K562 (cell line): Measurements from ENCODE around the gene UIMC1. TPM values are rescaled to one million over a fixed set of nuclear protein-coding genes. Genes with fewer than 3 reads are reported as not detected.

Experiments
- ATAC-seq: fragments of 200-7000 bp; cut with Tn5 transposase; 3 replicates; pipeline ENCODE4 v1.9.1; 2020; ENCODE audit warnings: moderate library complexity
- BruUV-seq: library from RNA; stranded (reverse); fragments of 400-500 nt; replicated peaks from 2 replicates; lab custom pipeline; 2021; lab: Mats Ljungman, UMichigan
- CTCF ChIA-PET: fragments of 300-600 bp; formaldehyde crosslinking; extraction: SDS; loops from one replicate; lab custom pipeline; 2021; ENCODE audit warnings: low intra/inter-chr PET ratio; lab: Yijun Ruan, JAX
- POLR2A ChIA-PET: fragments of 300-600, 350-650 bp; sonication (Branson Sonifier 250); formaldehyde crosslinking; extraction: SDS; loops from one replicate; lab custom pipeline; 2021; ENCODE audit warnings: antibody characterized with exemption, inconsistent platforms; lab: Yijun Ruan, JAX
- DNase-seq, 4 experiments: peaks; one replicate each; pipeline versions ENCODE4 v3.0.0 to v3.0.0-alpha.2; 2011 to 2018; ENCODE audit warnings: low spot score in 3 of 4, mixed read lengths in 3 of 4; ENCODE audit errors: extremely low read depth in 1 of 4
- FAIRE-seq: peaks from 2 replicates; lab custom pipeline; 2011; peaks lifted over from hg19 to GRCh38; lab: Jason Lieb, UNC
- H2AFZ ChIP-seq: 2 replicates; pipeline ENCODE4 v1.6.0; 2011; ENCODE audit warnings: low read depth, low read length, control low read depth, inconsistent platforms
- H3K27ac ChIP-seq: fragments of 200-600 bp; 3 replicates; pipeline ENCODE4 v1.8.0; 2011; ENCODE audit warnings: low read depth, mild to moderate bottlenecking, control low read depth, inconsistent platforms, low read length, moderate library complexity, mixed read lengths; ENCODE audit errors: extremely low read depth
- H3K27me3 ChIP-seq, 2 experiments: fragments of 300-600 bp in 1 of 2; 2 replicates in 1 of 2; 3 replicates in 1 of 2; pipeline versions ENCODE4 v1.6.0 to v1.8.0; 2011; ENCODE audit warnings: inconsistent platforms in 2 of 2, low read length in 2 of 2, mild to moderate bottlenecking in 1 of 2, mixed read lengths in 1 of 2, moderate library complexity in 1 of 2; ENCODE audit not compliant: control insufficient read depth in 2 of 2, insufficient read depth in 2 of 2
- H3K36me3 ChIP-seq: fragments of 300-600 bp; 3 replicates; pipeline ENCODE4 v1.8.0; 2011; ENCODE audit warnings: mild to moderate bottlenecking, low read length, inconsistent platforms; ENCODE audit not compliant: control insufficient read depth, insufficient read depth
- H3K4me1 ChIP-seq, 2 experiments: fragments of 200-600 bp in 1 of 2; replicated peaks in 1 of 2; 2 replicates in 1 of 2; 3 replicates in 1 of 2; pipeline versions ENCODE4 v1.5.1 to v1.8.0; 2011; ENCODE audit warnings: inconsistent platforms in 2 of 2, low read length in 2 of 2, mild to moderate bottlenecking in 1 of 2, mixed read lengths in 1 of 2, moderate library complexity in 1 of 2; ENCODE audit not compliant: control insufficient read depth in 2 of 2, insufficient read depth in 2 of 2
- H3K4me2 ChIP-seq: 2 replicates; pipeline ENCODE4 v1.6.1; 2011; ENCODE audit warnings: low read length, control low read depth, inconsistent platforms, mixed read lengths; ENCODE audit not compliant: insufficient read depth
- H3K4me3 ChIP-seq: fragments of 200-600 bp; sonication (generic), shearing (Covaris generic); 2 replicates; pipeline ENCODE4 v1.5.1; 2016; ENCODE audit warnings: control low read depth, inconsistent platforms
- H3K79me2 ChIP-seq: fragments of 200-600 bp; 3 replicates; pipeline ENCODE4 v1.8.0; 2011; ENCODE audit warnings: low read length, inconsistent platforms; ENCODE audit not compliant: control insufficient read depth, insufficient read depth
- H3K9ac ChIP-seq, 2 experiments: 2 replicates each; pipeline versions ENCODE4 v1.6.0 to v1.6.1; 2011; ENCODE audit warnings: low read depth in 2 of 2, low read length in 2 of 2, control low read depth in 1 of 2, inconsistent platforms in 1 of 2, mild to moderate bottlenecking in 1 of 2, mixed read lengths in 1 of 2; ENCODE audit not compliant: insufficient read depth in 1 of 2
- H3K9me1 ChIP-seq: one replicate; pipeline ENCODE4 v1.6.0; 2011; ENCODE audit warnings: inconsistent platforms, mild to moderate bottlenecking, low read length, moderate library complexity; ENCODE audit not compliant: control insufficient read depth, insufficient read depth
- H3K9me3 ChIP-seq: replicated peaks from 2 replicates; pipeline ENCODE4 v1.5.1; 2011; ENCODE audit warnings: low read depth, low read length, inconsistent platforms; ENCODE audit not compliant: control insufficient read depth, insufficient read depth
- H4K20me1 ChIP-seq: replicated peaks from 2 replicates; pipeline ENCODE4 v1.6.1; 2011; ENCODE audit warnings: low read length, inconsistent platforms, mixed read lengths; ENCODE audit not compliant: control insufficient read depth, insufficient read depth
- CBFA2T3 ChIP-seq: fragments of 450-650 bp; IDR thresholded peaks from 2 replicates; pipeline ENCODE4 v1.6.1; 2017
- RAD21 ChIP-seq, 2 experiments: fragments of 250-450 bp in 1 of 2; fragments of 450-650 bp in 1 of 2; sonication (Bioruptor Pico) in 1 of 2; formaldehyde crosslinking in 1 of 2; IDR thresholded peaks in 1 of 2; conservative IDR thresholded peaks in 1 of 2; 2 replicates each; pipeline versions ENCODE4 v1.4.0 to v1.8.0; 2020 to 2022; ENCODE audit warnings: mild to moderate bottlenecking in 2 of 2, moderate library complexity in 1 of 2
- ZBTB1 ChIP-seq: sonication (generic); formaldehyde crosslinking; IDR thresholded peaks from 2 replicates; pipeline ENCODE4 v1.8.1; 2023; ENCODE audit warnings: missing genetic modification reagents, low read depth, mild to moderate bottlenecking, borderline replicate concordance
- ZNF780A ChIP-seq: fragments of 250-450 bp; sonication (Bioruptor Pico); IDR thresholded peaks from 2 replicates; pipeline ENCODE4 v1.5.0; 2021; ENCODE audit warnings: mild to moderate bottlenecking
- WGBS: fragments of 100-300 bp; shearing (Covaris generic); methylation state at CpG from one replicate; pipeline ENCODE4 v1.1.6; 2016; ENCODE audit warnings: low coverage, mixed read lengths; ENCODE audit not compliant: insufficient coverage; ENCODE audit errors: missing lambda C conversion rate; 5-methylcytosine and 5-hydroxymethylcytosine counted together
- in situ Hi-C: fragments of 300-500 bp; cut with MboI; formaldehyde crosslinking; loops from 4 replicates; pipeline ENCODE4 v1.15.0; 2018; ENCODE audit warnings: inconsistent platforms, mixed read lengths
- intact Hi-C: fragments of 100-400 bp; cut with micrococcal nuclease; formaldehyde crosslinking; loops from 2 replicates; pipeline ENCODE4 v1.14.2; 2022
- polyA plus RNA-seq, 8 experiments: library from polyadenylated mRNA; depleted of rRNA in 4 of 8; stranded (reverse) in 5 of 8; unstranded in 3 of 8; fragments of >200 nt; fragmentation: Nextera tagmentation in 2 of 8; fragmentation: Illumina TruSeq in 1 of 8; extraction: Ambion mirVana in 2 of 8; extraction: Trizol in 1 of 8; gene quantifications; 2 replicates each; pipeline versions ENCODE4 v1.2.1 to v1.2.3, GENCODE V29; 2011 to 2014; ENCODE audit warnings: inconsistent platforms in 1 of 8, missing spikeins in 1 of 8
- total RNA-seq, 7 experiments: library from RNA; depleted of rRNA in 6 of 7; stranded (reverse); fragments of >200 nt in 6 of 7; fragmentation: Illumina TruSeq in 2 of 7; extraction: Trizol in 2 of 7; gene quantifications; 2 replicates each; pipeline versions ENCODE4 v1.2.1 to v1.2.3, GENCODE V29; 2011 to 2021; ENCODE audit warnings: low replicate concordance in 1 of 7
- TF ChIP-seq, protein P1 (sequence below): sonication (generic); formaldehyde crosslinking; IDR thresholded peaks from 2 replicates; pipeline ENCODE4 v1.8.1; 2023; ENCODE audit warnings: mild to moderate bottlenecking, missing genetic modification reagents
- TF ChIP-seq, protein P2 (sequence below), 3 experiments: IDR thresholded peaks in 2 of 3; conservative IDR thresholded peaks in 1 of 3; 2 replicates each; pipeline ENCODE4 v1.5.1; 2011 to 2012; ENCODE audit warnings: low read length in 3 of 3, mild to moderate bottlenecking in 3 of 3, control low read depth in 2 of 3, improper control_type of control experiment in 1 of 3, inconsistent platforms in 1 of 3, low read depth in 1 of 3, mixed read lengths in 1 of 3, moderate library complexity in 1 of 3; ENCODE audit not compliant: insufficient read depth in 2 of 3

UIMC1 gene
- total and polyA plus RNA-seq, 9 of the 15 experiments (the other 6 are each of a cell fraction or from before 2014, with no cell fraction given): 14.9 to 51.7 (median 36.8) TPM

DNA sequence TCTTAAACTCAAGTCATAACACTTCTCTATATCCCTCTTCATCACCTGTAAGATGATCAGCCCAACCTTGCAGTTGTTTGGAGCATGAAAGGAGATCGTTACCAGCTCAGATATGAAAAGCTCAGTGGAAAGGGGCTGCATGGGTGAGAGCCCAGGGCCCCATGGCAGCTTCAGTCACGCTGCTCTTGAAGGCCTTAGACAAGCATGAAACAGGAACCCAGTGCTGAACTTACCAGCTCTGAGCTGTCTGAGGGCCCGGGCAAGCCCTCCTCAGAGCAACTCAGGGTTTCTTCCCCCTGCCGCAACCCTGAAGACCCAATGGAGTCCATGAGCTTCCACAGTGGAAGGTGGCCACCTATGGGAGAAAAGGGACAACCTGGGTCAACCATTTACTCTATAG, 110.7 kb downstream of the UIMC1 start:
- Histone ChIP-seq H2AFZ (no peak overlapping the region), H3K9me1 (no peaks in the 10 kb centered on the region), H3K36me3 (no peaks in the 10 kb centered on the region), H3K4me1 (no peaks in the 10 kb centered on the region), H3K27ac (no peak overlapping the region), H3K9ac (no peak overlapping the region), H3K79me2 (no peaks in the 10 kb centered on the region), H3K9me3 (no peaks in the 10 kb centered on the region), H3K4me3 (no peak overlapping the region), H4K20me1 (no peaks in the 10 kb centered on the region), H3K27me3 (peaks cover 12 to 39% of the 10 kb centered on the region in 2 experiments; a peak in 4 of 5 replicates), H3K4me2 (no peak overlapping the region)
- intact Hi-C loops: loop anchor here (10.0 kb wide), 1 partner anchor 219 kb away; no protein-coding TSS in a partner anchor
- in situ Hi-C loops: no loop called here
- ChIA-PET CTCF (no interaction called here), POLR2A (no interaction called here)
- FAIRE-seq: no peak
- peak; percentile 53 for ATAC-seq
- no TSS peak for BruUV-seq
- TF ChIP-seq ZNF780A (no peak), RAD21 (CRISPR knock-in tag; conservative IDR thresholded peaks at IDR 0.05 in 1 of 2, IDR thresholded peaks at IDR 0.05 in 1 of 2) (peak in 1 of 2 experiments; percentile 28; a peak in 1 of 4 replicates), CBFA2T3 (no peak), ZBTB1 (no peak)
- TF ChIP-seq, protein P1, sequence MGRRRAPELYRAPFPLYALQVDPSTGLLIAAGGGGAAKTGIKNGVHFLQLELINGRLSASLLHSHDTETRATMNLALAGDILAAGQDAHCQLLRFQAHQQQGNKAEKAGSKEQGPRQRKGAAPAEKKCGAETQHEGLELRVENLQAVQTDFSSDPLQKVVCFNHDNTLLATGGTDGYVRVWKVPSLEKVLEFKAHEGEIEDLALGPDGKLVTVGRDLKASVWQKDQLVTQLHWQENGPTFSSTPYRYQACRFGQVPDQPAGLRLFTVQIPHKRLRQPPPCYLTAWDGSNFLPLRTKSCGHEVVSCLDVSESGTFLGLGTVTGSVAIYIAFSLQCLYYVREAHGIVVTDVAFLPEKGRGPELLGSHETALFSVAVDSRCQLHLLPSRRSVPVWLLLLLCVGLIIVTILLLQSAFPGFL: no peak
- TF ChIP-seq, protein P2, sequence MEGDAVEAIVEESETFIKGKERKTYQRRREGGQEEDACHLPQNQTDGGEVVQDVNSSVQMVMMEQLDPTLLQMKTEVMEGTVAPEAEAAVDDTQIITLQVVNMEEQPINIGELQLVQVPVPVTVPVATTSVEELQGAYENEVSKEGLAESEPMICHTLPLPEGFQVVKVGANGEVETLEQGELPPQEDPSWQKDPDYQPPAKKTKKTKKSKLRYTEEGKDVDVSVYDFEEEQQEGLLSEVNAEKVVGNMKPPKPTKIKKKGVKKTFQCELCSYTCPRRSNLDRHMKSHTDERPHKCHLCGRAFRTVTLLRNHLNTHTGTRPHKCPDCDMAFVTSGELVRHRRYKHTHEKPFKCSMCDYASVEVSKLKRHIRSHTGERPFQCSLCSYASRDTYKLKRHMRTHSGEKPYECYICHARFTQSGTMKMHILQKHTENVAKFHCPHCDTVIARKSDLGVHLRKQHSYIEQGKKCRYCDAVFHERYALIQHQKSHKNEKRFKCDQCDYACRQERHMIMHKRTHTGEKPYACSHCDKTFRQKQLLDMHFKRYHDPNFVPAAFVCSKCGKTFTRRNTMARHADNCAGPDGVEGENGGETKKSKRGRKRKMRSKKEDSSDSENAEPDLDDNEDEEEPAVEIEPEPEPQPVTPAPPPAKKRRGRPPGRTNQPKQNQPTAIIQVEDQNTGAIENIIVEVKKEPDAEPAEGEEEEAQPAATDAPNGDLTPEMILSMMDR (IDR thresholded peaks at IDR 0.05 in 2 of 3, conservative IDR thresholded peaks at IDR 0.05 in 1 of 3; ENCODE audit: insufficient read depth in 2 of 3, low read depth in 1 of 3, low read length in 3 of 3): 0 out of 6 replicates have a peak, but pooled peaks of 1 of the 3 experiments have one; percentile 12
- no peak for DNase-seq
- WGBS: 26% methylated on average over 4 of the region's 4 CpGs
